ACHN (cell line): Measurements from ENCODE around the gene ACOX3.
"Not testable (repeated sequence)": the region's sequence is repeated elsewhere in the genome, so short reads cannot be mapped to it uniquely, and the experiment has no call there.

Source experiments
- DNase-seq: peaks from one replicate; pipeline ENCODE4 v3.0.0-alpha.2; 2015
- in situ Hi-C: cut with HindIII; loops from 2 replicates; pipeline ENCODE4 v1.10.0; 2017; ENCODE audit warnings: low sequenced_read_pairs, low pct_ligation_motif_present, low pct_unique_long_range_greater_than_20kb

Gene ACOX3

GRCh38 chr4:8440492-8441311, at the start of gene ACOX3, which contains the start of gene TRMT44:
Gene ACOX3, minus strand, starts transcription at chr4:8440723. Its CDS starts 24,202 bp downstream, at chr4:8416521.
Gene TRMT44, plus strand, starts transcription at chr4:8440777. Its CDS starts 46 bp downstream, at chr4:8440823.
- in situ Hi-C loops: no loop called here
- peak; percentile 90 for DNase-seq

- in situ Hi-C loops: no loop called here
- DNase-seq: no peak
These were observed 48.4 kb upstream of the ACOX3 start for GRCh38 chr4:8488791-8489369.

- in situ Hi-C loops, DNase-seq: not testable (repeated sequence)
These were observed 46.1 kb upstream of the ACOX3 start for GRCh38 chr4:8486643-8487042.

GRCh38 chr4:8480221-8480620, 39.7 kb upstream of the ACOX3 start:
- in situ Hi-C loops: no loop called here

GRCh38 chr4:8478801-8479744, 38.5 kb upstream of the ACOX3 start:
- in situ Hi-C loops: no loop called here
- DNase-seq: no peak

More at GRCh38 chr4:8480221-8480620, 39.7 kb upstream of the ACOX3 start:
- no peak for DNase-seq

GRCh38 chr4:8478371-8478770, 37.8 kb upstream of the ACOX3 start:
- DNase-seq: no peak
- in situ Hi-C loops: no loop called here

- in situ Hi-C loops: no loop called here
- DNase-seq: no peak
These were observed 37.2 kb upstream of the ACOX3 start for GRCh38 chr4:8477676-8478075.

- no peak for DNase-seq
- in situ Hi-C loops: no loop called here
These were observed 36.6 kb upstream of the ACOX3 start for GRCh38 chr4:8477095-8477635.

- in situ Hi-C loops: no loop called here
These were observed 35.4 kb upstream of the ACOX3 start for GRCh38 chr4:8475751-8476575.

GRCh38 chr4:8474856-8475255, 34.3 kb upstream of the ACOX3 start:
- in situ Hi-C loops: no loop called here
- DNase-seq: no peak

More at GRCh38 chr4:8475751-8476575, 35.4 kb upstream of the ACOX3 start:
- DNase-seq: no peak

GRCh38 chr4:8473920-8474590, 33.5 kb upstream of the ACOX3 start:
- no peak for DNase-seq
- in situ Hi-C loops: no loop called here

- in situ Hi-C loops: no loop called here
These were observed 32.8 kb upstream of the ACOX3 start for GRCh38 chr4:8473198-8473919.

GRCh38 chr4:8472689-8473197, 32.2 kb upstream of the ACOX3 start:
- in situ Hi-C loops: no loop called here
- DNase-seq: peak; percentile 46

More at GRCh38 chr4:8473198-8473919, 32.8 kb upstream of the ACOX3 start:
- no peak for DNase-seq

- no peak for DNase-seq
- in situ Hi-C loops: no loop called here
These were observed 31.7 kb upstream of the ACOX3 start for GRCh38 chr4:8472158-8472688.

- no peak for DNase-seq
- in situ Hi-C loops: no loop called here
These were observed 30.8 kb upstream of the ACOX3 start for GRCh38 chr4:8471211-8471875.
